ENCODE results near the gene AGBL5.
A peak's percentile ranks its signal among the peaks of the same experiment; 100 is the strongest.

The AGBL5 gene

GRCh38 chr2:27039871-27040270 lies 11.6 kb upstream of the AGBL5 start:
- no peak for DNase-seq (ENCODE audit: low read depth)
- H3K4me3 ChIP-seq (replicated peaks; ENCODE audit: low read depth, low read length), result no peak overlapping the region
- TF ChIP-seq, protein P1, sequence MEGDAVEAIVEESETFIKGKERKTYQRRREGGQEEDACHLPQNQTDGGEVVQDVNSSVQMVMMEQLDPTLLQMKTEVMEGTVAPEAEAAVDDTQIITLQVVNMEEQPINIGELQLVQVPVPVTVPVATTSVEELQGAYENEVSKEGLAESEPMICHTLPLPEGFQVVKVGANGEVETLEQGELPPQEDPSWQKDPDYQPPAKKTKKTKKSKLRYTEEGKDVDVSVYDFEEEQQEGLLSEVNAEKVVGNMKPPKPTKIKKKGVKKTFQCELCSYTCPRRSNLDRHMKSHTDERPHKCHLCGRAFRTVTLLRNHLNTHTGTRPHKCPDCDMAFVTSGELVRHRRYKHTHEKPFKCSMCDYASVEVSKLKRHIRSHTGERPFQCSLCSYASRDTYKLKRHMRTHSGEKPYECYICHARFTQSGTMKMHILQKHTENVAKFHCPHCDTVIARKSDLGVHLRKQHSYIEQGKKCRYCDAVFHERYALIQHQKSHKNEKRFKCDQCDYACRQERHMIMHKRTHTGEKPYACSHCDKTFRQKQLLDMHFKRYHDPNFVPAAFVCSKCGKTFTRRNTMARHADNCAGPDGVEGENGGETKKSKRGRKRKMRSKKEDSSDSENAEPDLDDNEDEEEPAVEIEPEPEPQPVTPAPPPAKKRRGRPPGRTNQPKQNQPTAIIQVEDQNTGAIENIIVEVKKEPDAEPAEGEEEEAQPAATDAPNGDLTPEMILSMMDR (IDR thresholded peaks at IDR 0.05; ENCODE audit: low read length, missing control alignments), result no peak

- no peak for DNase-seq (ENCODE audit: low read depth)
- TF ChIP-seq, protein P1 (IDR thresholded peaks at IDR 0.05; ENCODE audit: low read length, missing control alignments), result no peak
- no peak overlapping the region for H3K4me3 ChIP-seq (replicated peaks; ENCODE audit: low read depth, low read length)
Observed at GRCh38 chr2:27040282-27040681, 11.2 kb upstream of the AGBL5 start.

DNA sequence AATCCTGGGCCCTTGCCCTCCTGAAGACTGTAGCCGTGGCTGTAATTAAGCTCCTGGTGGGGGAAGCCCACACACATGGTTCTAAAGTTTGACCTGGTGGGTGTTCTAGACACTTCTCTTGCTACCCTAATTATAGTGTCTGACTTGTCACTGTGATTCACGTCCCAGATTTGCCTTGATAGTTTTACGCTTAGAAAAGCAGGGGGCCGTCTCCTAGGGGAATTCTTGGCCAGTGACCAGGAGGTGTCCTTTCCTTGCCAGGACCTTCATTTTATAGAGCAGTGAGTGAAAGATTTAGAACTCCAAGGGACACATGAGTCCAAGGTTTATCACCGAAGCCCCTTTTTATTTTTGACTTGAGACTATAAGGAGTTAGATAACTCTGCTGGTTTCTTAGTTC lies 9.7 kb upstream of the AGBL5 start:
- no peak overlapping the region for H3K4me3 ChIP-seq (replicated peaks; ENCODE audit: low read depth, low read length)
- no peak for DNase-seq (ENCODE audit: low read depth)
- TF ChIP-seq, protein P1 (IDR thresholded peaks at IDR 0.05; ENCODE audit: low read length, missing control alignments), result no peak

DNA sequence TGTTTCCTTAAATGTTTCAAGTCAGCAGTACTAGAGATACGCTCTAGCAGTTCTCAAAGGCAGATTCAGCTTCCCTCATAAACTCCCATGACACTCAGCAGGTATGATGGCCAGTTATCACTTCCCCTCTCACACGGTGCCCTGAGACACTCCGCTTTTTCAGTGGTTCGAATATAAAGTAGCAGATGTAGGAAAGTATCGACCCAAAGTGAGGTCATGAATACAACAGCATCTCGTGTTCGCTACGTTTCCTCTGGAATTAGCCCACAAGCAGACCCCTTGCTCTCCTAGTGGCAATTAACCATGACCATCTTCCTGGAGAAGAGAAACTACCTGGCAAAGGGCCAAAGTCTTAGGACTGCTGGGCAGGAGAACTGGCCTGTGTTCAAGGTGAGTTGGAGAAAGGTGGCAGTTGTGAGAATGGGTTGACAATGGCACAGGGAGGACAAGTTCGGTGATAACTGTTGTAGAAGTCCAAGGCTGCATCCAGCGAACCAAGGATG lies 9.3 kb upstream of the AGBL5 start:
- H3K4me3 ChIP-seq (replicated peaks; ENCODE audit: low read depth, low read length), result no peak overlapping the region
- TF ChIP-seq, protein P1 (IDR thresholded peaks at IDR 0.05; ENCODE audit: low read length, missing control alignments), result no peak
- DNase-seq (ENCODE audit: low read depth), result no peak

GRCh38 chr2:27042985-27043634 lies 8.4 kb upstream of the AGBL5 start:
- no peak for DNase-seq (ENCODE audit: low read depth)
- TF ChIP-seq, protein P1 (IDR thresholded peaks at IDR 0.05; ENCODE audit: low read length, missing control alignments), result no peak

GRCh38 chr2:27049422-27050280 lies 1.8 kb upstream of the AGBL5 start:
- TF ChIP-seq, protein P1 (IDR thresholded peaks at IDR 0.05; ENCODE audit: low read length, missing control alignments), result no peak
- DNase-seq (ENCODE audit: low read depth), result no peak
- peak overlapping the region; percentile 71 for H3K4me3 ChIP-seq (replicated peaks; ENCODE audit: low read depth, low read length)

More at GRCh38 chr2:27042985-27043634, 8.4 kb upstream of the AGBL5 start:
- H3K4me3 ChIP-seq (replicated peaks; ENCODE audit: low read depth, low read length), result no peak overlapping the region
